ENCODE results near the gene HSPA1A. TPM values are rescaled to one million over a fixed set of nuclear protein-coding genes. Genes with fewer than 3 reads are reported as not detected.
"Not testable (repeated sequence)": the region's sequence is repeated elsewhere in the genome, so short reads cannot be mapped to it uniquely, and the experiment has no call there.

Gene HSPA1A
- total and polyA plus RNA-seq, 12 donors: 48.5 to 261 (median 183) TPM

GRCh38 chr6:31799781-31800180, 15.6 kb upstream of the HSPA1A start:
- intact Hi-C loops (cut with DNase I): no loop called here
- Histone ChIP-seq H3K9me3 (replicated peaks in 1 of 3) (no peaks in the 10 kb centered on the region), H3K4me1 (replicated peaks in 1 of 2) (peaks cover 7 to 8% of the 10 kb centered on the region in 2 donors), H3K36me3 (replicated peaks in 1 of 2) (peaks cover 0 to 20% of the 10 kb centered on the region in 2 donors), H3K27me3 (no peaks in the 10 kb centered on the region), H3K4me3 (no peak overlapping the region), H3K27ac (no peak overlapping the region)
- TF ChIP-seq POLR2A (IDR thresholded peaks at IDR 0.05): no peak
- TF ChIP-seq CTCF (IDR thresholded peaks at IDR 0.05): no peak
- 81 to 87% (median 85%) methylated on average over 12 of the region's 12 CpGs for WGBS, 4 donors
- no peak for DNase-seq

GRCh38 chr6:31801031-31801927, 14.1 kb upstream of the HSPA1A start:
- H3K27ac ChIP-seq; intact Hi-C loops (cut with DNase I); H3K27me3 ChIP-seq; DNase-seq; H3K4me3 ChIP-seq; H3K9me3 ChIP-seq (replicated peaks in 1 of 3): not testable (repeated sequence)
- Histone ChIP-seq H3K36me3 (replicated peaks in 1 of 2) (peaks cover 0 to 20% of the 10 kb centered on the region in 2 donors), H3K4me1 (replicated peaks in 1 of 2) (peaks cover 6 to 13% of the 10 kb centered on the region in 2 donors)
- 88 to 96% (median 94%) methylated on average over 8 of the region's 8 CpGs for WGBS, 4 donors

- intact Hi-C loops (cut with DNase I): no loop called here
- H3K4me3 ChIP-seq: peak overlapping the region in 3 of 4 donors; percentile 13 to 74 (median 64)
- no peak for DNase-seq
- no peaks in the 10 kb centered on the region for H3K9me3 ChIP-seq (replicated peaks in 1 of 3)
- no peak for TF ChIP-seq CTCF (IDR thresholded peaks at IDR 0.05)
- no peak for TF ChIP-seq POLR2A (IDR thresholded peaks at IDR 0.05)
- peak overlapping the region; percentile 58 to 94 (median 93) for H3K27ac ChIP-seq
- 14 to 21% (median 17%) methylated on average over 7 of the region's 7 CpGs for WGBS, 4 donors
- H3K27me3 ChIP-seq: no peaks in the 10 kb centered on the region
- peaks cover 0 to 20% of the 10 kb centered on the region in 2 donors for H3K36me3 ChIP-seq (replicated peaks in 1 of 2)
- H3K4me1 ChIP-seq (replicated peaks in 1 of 2): peaks cover 6 to 19% of the 10 kb centered on the region in 2 donors
Observed at GRCh38 chr6:31805939-31806469, 9.3 kb upstream of the HSPA1A start.

GRCh38 chr6:31806470-31807272, 8.7 kb upstream of the HSPA1A start, which contains the start of gene LSM2:
Gene LSM2, minus strand, starts transcription at chr6:31806966. Its CDS starts 209 bp downstream, at chr6:31806757.
- H3K36me3 ChIP-seq (replicated peaks in 1 of 2): peaks cover 0 to 15% of the 10 kb centered on the region in 2 donors
- peak in 3 of 6 experiments; percentile 10 to 28 (median 23) for TF ChIP-seq CTCF (IDR thresholded peaks at IDR 0.05)
- peak; percentile 70 to 91 for TF ChIP-seq POLR2A (IDR thresholded peaks at IDR 0.05)
- peak; percentile 98 to 99 (median 98) for DNase-seq
- no peaks in the 10 kb centered on the region for H3K9me3 ChIP-seq (replicated peaks in 1 of 3)
- peaks cover 6 to 19% of the 10 kb centered on the region in 2 donors for H3K4me1 ChIP-seq (replicated peaks in 1 of 2)
- peak within 1 kb of the TSS; percentile 58 to 94 (median 93) for H3K27ac ChIP-seq
- intact Hi-C loops (cut with DNase I): no loop called here
- peak within 1 kb of the TSS; percentile 13 to 74 (median 63) for H3K4me3 ChIP-seq
- WGBS, 4 donors: 0 to 1% (median 1%) methylated on average over 18 to 51 of the region's 51 CpGs
- H3K27me3 ChIP-seq: no peaks in the 10 kb centered on the region

- H3K36me3 ChIP-seq (replicated peaks in 1 of 2); H3K27me3 ChIP-seq; H3K27ac ChIP-seq; H3K9me3 ChIP-seq (replicated peaks in 1 of 3); H3K4me3 ChIP-seq; intact Hi-C loops (cut with DNase I); DNase-seq: not testable (repeated sequence)
- WGBS, 4 donors: 88 to 94% (median 91%) methylated on average over 10 of the region's 10 CpGs
- peaks cover 6 to 23% of the 10 kb centered on the region in 2 donors for H3K4me1 ChIP-seq (replicated peaks in 1 of 2)
Observed at GRCh38 chr6:31808599-31808998, 6.7 kb upstream of the HSPA1A start.

Data from adrenal gland (tissue), 12 donors.